ENCODE results near the gene PFN3.
"Not testable (repeated sequence)": the region's sequence is repeated elsewhere in the genome, so short reads cannot be mapped to it uniquely, and the experiment has no call there.

Gene PFN3

DNA sequence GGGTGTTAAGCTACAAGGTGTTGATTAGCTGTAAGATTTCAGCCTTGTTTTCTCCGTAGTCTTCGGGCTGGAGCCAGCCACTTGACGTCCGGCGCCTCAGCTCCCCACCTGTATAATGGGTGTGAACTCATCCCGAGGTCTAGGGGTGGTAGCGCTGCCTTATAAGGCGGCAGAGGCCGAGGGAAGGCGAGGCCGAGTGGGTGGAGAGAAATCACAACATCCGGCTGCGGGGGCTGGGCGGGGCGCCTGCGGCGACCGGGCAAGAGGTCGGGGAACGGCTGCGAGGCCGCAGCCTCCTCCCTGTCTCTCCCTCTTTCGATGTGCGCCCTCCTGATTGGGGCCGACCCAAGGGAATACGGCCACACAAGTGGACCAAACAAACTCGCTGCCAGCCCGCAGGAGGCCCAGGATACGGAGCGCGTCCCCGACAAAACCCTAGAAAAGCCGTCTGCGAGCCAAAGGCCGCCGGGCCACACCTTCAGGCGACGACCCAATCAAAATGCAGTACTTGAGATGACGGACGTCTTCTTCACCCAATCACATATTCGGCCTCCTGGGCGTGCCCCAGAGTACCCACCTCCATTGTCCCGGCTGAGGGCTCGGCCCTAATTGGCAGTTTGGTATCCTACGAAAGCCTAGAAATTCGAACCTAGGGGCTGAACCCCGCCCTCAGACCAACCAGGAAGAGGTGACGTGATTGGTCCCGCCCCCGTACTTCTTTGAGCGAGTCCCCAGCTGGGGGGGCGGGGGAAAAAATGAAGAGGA lies 25.5 kb upstream of the PFN3 start:
- in situ Hi-C loops (cut with HindIII; ENCODE audit: low sequenced_read_pairs) = no loop called here

- in situ Hi-C loops (cut with HindIII; ENCODE audit: low sequenced_read_pairs) = no loop called here
Observed at GRCh38 chr5:177425196-177425800, 24.8 kb upstream of the PFN3 start.

GRCh38 chr5:177423671-177424070 lies 23.2 kb upstream of the PFN3 start:
- in situ Hi-C loops (cut with HindIII; ENCODE audit: low sequenced_read_pairs) = no loop called here

DNA sequence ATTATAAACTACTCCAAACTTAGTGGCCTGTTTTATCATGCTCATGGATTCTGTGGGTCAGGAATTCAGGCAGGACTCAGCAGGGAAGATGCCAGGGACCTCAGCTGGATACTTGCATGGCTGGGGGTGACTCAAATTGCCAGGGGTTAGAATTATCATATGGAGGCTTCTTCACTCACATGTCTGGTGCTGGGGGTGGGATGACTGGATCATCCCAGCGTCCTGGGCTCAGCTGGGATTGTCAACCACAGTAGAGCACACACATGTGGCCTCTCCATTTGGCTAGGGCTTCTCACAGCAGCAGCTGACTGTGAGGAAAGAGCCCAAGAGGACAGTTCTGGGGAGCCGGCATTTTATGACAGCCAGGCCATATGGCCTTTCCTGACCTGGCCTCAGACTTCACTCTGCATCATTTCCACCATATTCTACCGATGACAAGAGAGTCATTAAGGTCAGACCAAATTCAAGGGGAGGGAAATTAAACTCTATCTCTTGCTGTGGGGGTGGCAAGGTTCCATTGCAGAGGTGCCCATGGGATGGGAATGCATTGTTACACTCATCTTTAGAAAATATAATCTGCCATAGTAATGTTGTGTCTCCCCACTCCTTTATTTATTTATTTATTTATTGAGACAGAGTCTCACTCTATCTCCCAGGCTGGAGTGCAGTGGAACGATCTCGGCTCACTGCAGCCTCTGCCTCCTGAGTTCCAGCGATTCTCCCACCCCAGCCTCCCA lies 20.8 kb upstream of the PFN3 start:
- in situ Hi-C loops (cut with HindIII; ENCODE audit: low sequenced_read_pairs) = no loop called here

GRCh38 chr5:177420472-177420871 lies 20.0 kb upstream of the PFN3 start:
- in situ Hi-C loops (cut with HindIII; ENCODE audit: low sequenced_read_pairs) = not testable (repeated sequence)

DNA sequence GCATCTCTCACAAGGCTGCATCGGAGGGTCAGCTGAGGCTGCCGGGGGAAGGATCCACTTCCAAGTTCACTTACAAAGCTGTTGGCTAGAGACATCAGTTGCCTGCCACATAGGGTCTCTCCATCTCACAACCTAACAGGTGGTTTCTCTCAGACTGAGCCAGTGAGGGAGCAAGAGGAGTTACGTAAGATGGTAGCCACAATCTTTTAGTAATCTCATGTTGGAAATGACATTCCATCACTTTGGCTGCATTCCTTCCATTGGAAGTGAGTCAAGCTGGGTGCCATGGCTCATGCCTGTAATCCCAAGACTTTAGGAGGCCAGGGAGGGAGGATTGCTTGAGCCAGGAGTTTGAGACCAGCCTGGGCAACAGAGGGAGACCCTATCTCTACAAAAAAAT lies 18.6 kb upstream of the PFN3 start:
- in situ Hi-C loops (cut with HindIII; ENCODE audit: low sequenced_read_pairs) = no loop called here

- in situ Hi-C loops (cut with HindIII; ENCODE audit: low sequenced_read_pairs) = not testable (repeated sequence)
Observed at GRCh38 chr5:177417081-177417480, 16.6 kb upstream of the PFN3 start.

DNA sequence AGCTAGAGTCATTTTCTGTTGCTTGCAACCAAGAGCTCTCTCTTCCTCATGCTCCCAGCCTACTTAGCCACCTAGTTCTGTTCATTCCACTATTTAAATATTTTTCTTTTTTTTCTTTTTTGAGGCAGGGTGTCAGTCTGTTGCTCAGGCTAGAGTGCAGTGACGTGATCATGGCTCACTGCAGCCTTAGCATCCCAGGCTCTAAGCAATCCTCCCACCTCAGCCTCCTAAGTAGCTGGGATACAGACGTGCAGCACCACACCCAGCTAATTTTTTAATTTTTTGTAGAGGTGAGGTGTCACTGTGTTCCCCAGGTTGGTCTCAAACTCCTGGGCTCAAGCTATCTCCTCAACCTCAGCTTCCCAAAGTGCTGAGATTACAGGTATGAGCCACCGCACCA lies 14.0 kb upstream of the PFN3 start:
- in situ Hi-C loops (cut with HindIII; ENCODE audit: low sequenced_read_pairs) = no loop called here

GRCh38 chr5:177412603-177413233 lies 12.3 kb upstream of the PFN3 start:
- in situ Hi-C loops (cut with HindIII; ENCODE audit: low sequenced_read_pairs) = no loop called here

GRCh38 chr5:177410575-177410974 lies 10.1 kb upstream of the PFN3 start:
- in situ Hi-C loops (cut with HindIII; ENCODE audit: low sequenced_read_pairs) = no loop called here

- in situ Hi-C loops (cut with HindIII; ENCODE audit: low sequenced_read_pairs) = no loop called here
Observed at GRCh38 chr5:177409043-177409801, 8.8 kb upstream of the PFN3 start, which contains the start of gene F12. Gene F12, minus strand, starts transcription at chr5:177409564. Its CDS starts 37 bp downstream, at chr5:177409527.

DNA sequence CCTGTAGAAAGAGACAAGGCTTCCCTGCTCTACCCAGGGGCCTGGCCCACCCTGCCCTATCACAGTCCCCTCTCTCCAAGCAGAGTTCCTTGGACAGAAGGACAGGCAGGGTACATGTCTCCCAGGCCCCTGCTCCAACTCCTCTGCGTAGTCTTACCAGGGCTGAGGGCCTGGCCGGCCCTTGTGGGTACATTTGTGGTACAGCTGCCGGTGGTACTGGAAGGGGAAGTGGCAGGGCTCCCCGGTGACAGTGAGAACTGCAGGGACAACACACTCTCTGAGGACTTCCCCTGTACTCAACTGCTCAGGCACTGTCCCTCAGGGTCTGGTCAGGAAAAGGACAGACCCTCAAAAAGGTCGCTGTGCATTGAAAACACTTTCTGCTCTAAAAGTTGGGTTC lies 5.3 kb upstream of the PFN3 start:
- in situ Hi-C loops (cut with HindIII; ENCODE audit: low sequenced_read_pairs) = no loop called here

DNA sequence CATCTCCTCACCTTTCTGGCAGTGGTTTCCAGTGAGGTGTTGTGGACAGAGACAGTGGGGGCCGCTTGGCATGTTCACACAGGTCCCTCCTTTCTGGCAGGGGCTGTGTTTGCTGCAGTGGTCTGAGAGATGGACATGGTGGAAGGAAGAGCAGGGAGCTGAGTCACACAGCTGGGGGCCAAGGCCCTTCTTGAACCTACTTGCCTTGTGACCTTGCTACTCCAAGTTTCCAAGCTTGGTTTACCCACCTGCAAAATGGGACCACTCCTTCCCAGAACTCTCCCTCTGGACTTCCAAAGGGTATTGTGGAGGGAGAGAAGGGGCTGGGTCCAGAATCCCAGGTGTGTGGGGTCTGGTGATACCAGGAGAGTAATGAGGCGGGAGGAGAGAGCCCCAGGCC lies 4.9 kb upstream of the PFN3 start:
- in situ Hi-C loops (cut with HindIII; ENCODE audit: low sequenced_read_pairs) = no loop called here

DNA sequence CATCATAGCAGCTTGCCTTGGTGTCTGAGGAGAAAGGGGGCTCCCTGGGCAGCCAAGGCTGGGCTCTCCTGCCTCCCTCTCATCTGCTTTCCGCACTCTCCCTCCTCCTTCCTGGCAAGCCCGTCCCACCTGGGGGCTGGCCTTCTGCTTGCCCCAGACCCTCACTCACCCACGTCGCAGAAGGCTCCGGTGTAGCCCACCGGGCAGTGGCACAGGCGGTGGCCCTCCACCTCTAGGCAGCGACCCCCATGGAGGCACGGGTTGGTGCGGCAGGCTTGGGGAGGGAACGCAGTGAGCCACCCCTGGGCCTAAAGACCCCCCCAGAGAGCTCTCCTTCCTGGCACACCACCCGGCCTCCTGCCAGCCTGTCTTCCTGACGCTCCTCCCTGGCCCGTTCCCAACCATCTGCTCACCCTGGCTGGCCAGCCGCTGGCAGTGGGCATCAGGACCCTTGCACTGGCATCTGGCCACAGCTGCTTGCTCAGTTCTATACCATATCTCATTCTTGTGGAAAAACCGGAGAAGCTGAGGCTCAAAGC lies 4.2 kb upstream of the PFN3 start:
- in situ Hi-C loops (cut with HindIII; ENCODE audit: low sequenced_read_pairs) = no loop called here

DNA sequence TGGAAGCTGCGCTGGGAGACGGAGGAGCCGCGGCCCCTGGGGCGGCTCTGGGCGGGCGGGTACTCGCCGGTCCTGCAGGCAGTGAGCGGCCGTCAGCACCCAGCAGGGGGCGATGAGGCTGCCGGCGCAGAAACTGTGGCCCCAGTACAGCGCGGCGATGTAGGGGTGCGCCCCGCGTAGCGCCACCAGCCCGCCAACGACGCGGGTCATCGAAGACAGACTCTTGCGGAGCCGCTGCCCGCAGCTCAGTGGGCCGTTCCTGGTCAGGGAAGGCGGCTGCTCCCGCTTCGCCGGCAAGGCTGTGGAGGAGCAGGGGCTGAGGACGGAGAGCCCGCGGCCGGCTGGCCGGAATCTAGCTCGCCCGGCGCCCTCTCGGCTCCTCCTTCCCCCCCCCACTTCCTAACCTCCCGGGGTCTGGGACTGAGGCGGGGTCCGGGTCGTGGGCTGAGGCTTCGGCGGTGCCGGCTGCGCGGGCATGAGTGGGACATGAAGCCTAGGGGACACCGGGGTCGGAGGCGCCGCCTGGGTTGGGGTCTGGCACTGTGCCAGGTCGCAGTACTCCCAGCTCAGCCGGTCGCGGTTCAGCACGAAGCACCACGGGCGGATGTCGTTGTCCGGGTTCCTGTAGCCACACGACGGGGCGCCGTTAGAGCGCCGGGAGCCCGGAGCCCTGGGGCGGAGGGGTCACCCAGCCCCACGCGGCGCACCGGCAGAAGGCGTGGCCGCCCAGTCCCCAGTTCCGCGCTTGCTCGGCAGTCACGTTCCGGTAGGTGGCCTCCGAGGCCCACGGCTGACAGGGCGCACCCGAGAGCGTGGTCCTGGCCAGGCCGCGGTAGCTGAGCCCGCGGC lies 3.6 kb upstream of the PFN3 start:
- in situ Hi-C loops (cut with HindIII; ENCODE audit: low sequenced_read_pairs) = no loop called here

DNA sequence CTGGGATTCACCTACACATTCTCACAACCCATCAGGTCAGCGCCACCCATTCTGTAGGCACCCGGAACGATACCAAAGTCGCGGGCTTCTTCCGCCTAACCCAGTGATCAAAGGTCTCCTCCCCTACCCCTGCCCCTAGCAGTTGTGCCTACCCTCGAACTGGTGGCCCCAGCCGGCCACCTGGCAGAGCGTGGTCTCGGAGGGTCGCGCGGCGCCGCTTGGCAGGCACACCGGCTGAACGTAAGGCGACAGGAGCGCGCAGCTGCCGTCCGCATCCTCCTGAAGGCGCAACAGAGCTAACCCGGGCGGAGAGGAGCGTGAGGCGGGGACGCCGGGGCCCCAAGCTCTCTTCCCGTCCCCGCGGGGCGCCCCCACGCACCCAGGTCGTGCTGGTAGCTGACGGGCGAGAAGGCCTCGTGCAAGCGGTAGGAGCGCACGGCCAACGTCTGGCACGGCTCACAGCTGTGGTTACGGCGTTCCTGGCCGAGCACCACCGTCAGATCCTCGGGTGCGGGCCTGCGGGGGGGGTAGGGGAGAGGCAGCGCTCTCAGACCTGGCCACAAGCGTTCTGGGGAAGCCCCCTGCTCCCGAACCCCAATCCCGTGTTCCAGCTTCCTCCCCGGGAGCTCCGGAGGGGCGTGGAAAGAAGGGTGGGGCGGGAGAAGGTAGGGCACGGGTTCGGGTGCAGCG lies 2.8 kb upstream of the PFN3 start:
- in situ Hi-C loops (cut with HindIII; ENCODE audit: low sequenced_read_pairs) = no loop called here

DNA sequence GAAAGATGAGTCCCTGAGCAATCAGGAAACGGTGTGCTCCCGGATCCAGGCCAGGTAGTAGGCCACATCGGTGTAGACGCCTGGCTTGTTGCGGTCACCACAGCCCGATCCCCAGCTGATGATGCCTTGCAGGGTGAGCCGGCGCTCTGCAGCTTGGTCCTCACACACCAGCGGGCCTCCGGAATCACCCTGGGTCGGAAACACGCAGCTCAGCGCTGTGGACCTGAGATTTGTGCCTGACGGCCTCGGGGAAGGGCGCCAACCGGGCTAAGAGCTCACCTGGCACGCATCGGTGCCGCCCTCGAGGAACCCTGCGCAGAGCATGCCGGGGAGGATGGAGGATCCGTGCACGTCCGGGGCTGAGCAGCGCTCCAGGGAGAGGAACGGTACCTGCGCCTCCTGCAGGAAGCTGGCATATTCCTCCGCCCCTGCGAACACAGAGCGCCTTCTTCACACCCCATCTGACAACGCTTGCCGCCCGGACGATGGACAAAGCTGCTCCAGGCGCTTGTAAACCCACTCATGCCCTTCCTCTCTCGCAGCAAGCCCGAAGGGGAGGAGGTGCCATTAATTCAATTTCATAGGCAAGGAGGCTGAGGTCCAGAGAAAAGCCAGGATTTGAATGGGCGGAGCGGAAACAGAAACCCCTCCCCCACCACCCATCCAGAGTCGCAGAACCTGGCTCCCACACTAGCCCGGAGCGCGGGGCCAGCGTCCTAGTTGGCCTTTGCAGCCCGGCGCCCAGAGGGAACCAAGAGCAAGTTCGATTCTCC lies 2.0 kb upstream of the PFN3 start:
- in situ Hi-C loops (cut with HindIII; ENCODE audit: low sequenced_read_pairs) = no loop called here

- in situ Hi-C loops (cut with HindIII; ENCODE audit: low sequenced_read_pairs) = no loop called here
Observed at GRCh38 chr5:177397875-177398390, 2.5 kb downstream of the PFN3 start.

Data from DLD1 (cell line).